H1 (cell line): ENCODE results near the gene JAKMIP2. TPM values are rescaled to one million over a fixed set of nuclear protein-coding genes. Genes with fewer than 3 reads are reported as not detected.

Experiments used
- CTCF ChIA-PET: fragments of 300-600 bp; sonication (Branson Sonifier 250); formaldehyde crosslinking; loops from one replicate; lab custom pipeline; 2021; ENCODE audit not compliant: partially characterized antibody; lab: Charles Lee
- POLR2A ChIA-PET: fragments of 300-600 bp; sonication (Branson Sonifier 250); formaldehyde crosslinking; loops from one replicate; lab custom pipeline; 2021; ENCODE audit warnings: inconsistent platforms; ENCODE audit not compliant: partially characterized antibody; lab: Charles Lee
- DNase-seq, 2 experiments: peaks; one replicate each; pipeline versions ENCODE4 v3.0.0 to v3.0.0-alpha.2; 2010 to 2022; ENCODE audit warnings: low spot score in 2 of 2, low read depth in 1 of 2, mixed read lengths in 1 of 2
- FAIRE-seq: peaks from 2 replicates; lab custom pipeline; 2011; peaks lifted over from hg19 to GRCh38; lab: Jason Lieb, UNC
- H2AFZ ChIP-seq: 2 replicates; pipeline ENCODE4 v1.8.1; 2012; ENCODE audit warnings: low read length, inconsistent platforms
- H2AK5ac ChIP-seq: 2 replicates; pipeline ENCODE4 v1.6.1; 2013; ENCODE audit warnings: low read depth, low read length
- H2BK120ac ChIP-seq: replicated peaks from 2 replicates; pipeline ENCODE3; 2013; ENCODE audit warnings: low read depth, low read length, inconsistent platforms
- H2BK12ac ChIP-seq: 2 replicates; pipeline ENCODE4 v1.6.1; 2013; ENCODE audit warnings: low read depth, low read length
- H2BK15ac ChIP-seq: 2 replicates; pipeline ENCODE4 v1.6.1; 2013; ENCODE audit warnings: low read length
- H2BK20ac ChIP-seq: 2 replicates; pipeline ENCODE4 v1.6.1; 2013; ENCODE audit warnings: low read length
- H2BK5ac ChIP-seq: 2 replicates; pipeline ENCODE4 v1.6.1; 2013; ENCODE audit warnings: low read depth, low read length
- H3K14ac ChIP-seq: 2 replicates; pipeline ENCODE4 v1.6.1; 2013; ENCODE audit warnings: inconsistent platforms; ENCODE audit not compliant: insufficient read length
- H3K18ac ChIP-seq: 2 replicates; pipeline ENCODE4 v1.6.1; 2013; ENCODE audit warnings: low read length; ENCODE audit errors: extremely low read depth
- H3K23ac ChIP-seq: 2 replicates; pipeline ENCODE4 v1.6.1; 2013; ENCODE audit warnings: inconsistent platforms; ENCODE audit not compliant: insufficient read length
- H3K23me2 ChIP-seq: 2 replicates; pipeline ENCODE4 v1.6.1; 2013; ENCODE audit warnings: low read depth, low read length
- H3K27ac ChIP-seq: 2 replicates; pipeline ENCODE4 v1.6.1; 2011; ENCODE audit warnings: low read depth, low read length, inconsistent platforms
- H3K27me3 ChIP-seq, 4 experiments: replicated peaks in 1 of 4; 1 replicate in 1 of 4; 2 replicates in 3 of 4; pipeline versions ENCODE4 v1.6.1 to v1.8.1; 2011 to 2013; ENCODE audit warnings: low read length in 3 of 4, mild to moderate bottlenecking in 3 of 4, inconsistent platforms in 2 of 4, mixed read lengths in 2 of 4, moderate library complexity in 1 of 4; ENCODE audit not compliant: control insufficient read depth in 3 of 4, insufficient read depth in 3 of 4; ENCODE audit errors: extremely low read depth in 1 of 4
- H3K36me3 ChIP-seq, 4 experiments: 2 replicates each; pipeline versions ENCODE4 v1.6.1 to v1.8.1; 2011 to 2013; ENCODE audit warnings: mild to moderate bottlenecking in 4 of 4, low read length in 3 of 4, moderate library complexity in 2 of 4, control low read depth in 1 of 4, inconsistent platforms in 1 of 4; ENCODE audit not compliant: insufficient read depth in 4 of 4, control insufficient read depth in 2 of 4
- H3K4ac ChIP-seq: replicated peaks from 2 replicates; pipeline ENCODE3; 2013; ENCODE audit warnings: low read length, low read depth, mixed read lengths, inconsistent platforms; ENCODE audit not compliant: insufficient read length
- H3K4me1 ChIP-seq, 4 experiments: replicated peaks in 1 of 4; 1 replicate in 1 of 4; 2 replicates in 3 of 4; pipeline versions ENCODE4 v1.6.1 to v1.8.1; 2011 to 2013; ENCODE audit warnings: low read length in 3 of 4, inconsistent platforms in 2 of 4, mixed read lengths in 1 of 4; ENCODE audit not compliant: insufficient read depth in 4 of 4, control insufficient read depth in 3 of 4
- H3K4me2 ChIP-seq, 2 experiments: 2 replicates each; pipeline versions ENCODE4 v1.6.1 to v1.8.1; 2011 to 2013; ENCODE audit warnings: low read depth in 2 of 2, low read length in 2 of 2, control low read depth in 1 of 2, inconsistent platforms in 1 of 2, mild to moderate bottlenecking in 1 of 2; ENCODE audit not compliant: insufficient read depth in 1 of 2
- H3K4me3 ChIP-seq, 4 experiments: fragments of 200-600, 300-600 bp in 1 of 4; sonication (generic), shearing (Covaris generic), sonication (Bioruptor Twin) in 1 of 4; 2 replicates each; pipeline versions ENCODE4 v1.5.1 to v1.8.1; 2011 to 2016; ENCODE audit warnings: low read length in 4 of 4, low read depth in 3 of 4, control low read depth in 2 of 4, inconsistent platforms in 2 of 4, mild to moderate bottlenecking in 2 of 4, mixed read lengths in 1 of 4, moderate library complexity in 1 of 4; ENCODE audit not compliant: insufficient read depth in 2 of 4; ENCODE audit errors: extremely low read depth in 1 of 4
- H3K56ac ChIP-seq: replicated peaks from 2 replicates; pipeline ENCODE3; 2013; ENCODE audit warnings: low read depth, mild to moderate bottlenecking, mixed read lengths, low read length, inconsistent platforms; ENCODE audit not compliant: insufficient read length
- H3K79me1 ChIP-seq: 2 replicates; pipeline ENCODE4 v1.6.1; 2013; ENCODE audit warnings: low read depth, low read length, control low read depth
- H3K79me2 ChIP-seq, 2 experiments: 2 replicates each; pipeline versions ENCODE4 v1.6.1 to v1.8.1; 2012 to 2013; ENCODE audit warnings: low read length in 2 of 2, mild to moderate bottlenecking in 2 of 2, inconsistent platforms in 1 of 2; ENCODE audit not compliant: insufficient read depth in 2 of 2, control insufficient read depth in 1 of 2
- H3K9ac ChIP-seq, 4 experiments: replicated peaks in 1 of 4; 1 replicate in 1 of 4; 2 replicates in 3 of 4; pipeline versions ENCODE4 v1.6.1 to v1.8.1; 2011 to 2013; ENCODE audit warnings: low read depth in 3 of 4, low read length in 3 of 4, control low read depth in 2 of 4, mild to moderate bottlenecking in 2 of 4, moderate library complexity in 2 of 4, inconsistent platforms in 1 of 4; ENCODE audit errors: extremely low read depth in 1 of 4
- H3K9me3 ChIP-seq, 2 experiments: 2 replicates each; pipeline versions ENCODE4 v1.6.1 to v1.8.1; 2012 to 2013; ENCODE audit warnings: mild to moderate bottlenecking in 2 of 2, moderate library complexity in 2 of 2, control low read depth in 1 of 2, inconsistent platforms in 1 of 2, low read depth in 1 of 2, low read length in 1 of 2, mixed read lengths in 1 of 2; ENCODE audit not compliant: insufficient read depth in 2 of 2
- H4K20me1 ChIP-seq, 2 experiments: replicated peaks in 1 of 2; 2 replicates each; pipeline versions ENCODE3 to v1.8.1; 2011 to 2013; ENCODE audit warnings: inconsistent platforms in 2 of 2, low read length in 2 of 2, mild to moderate bottlenecking in 1 of 2; ENCODE audit not compliant: insufficient read depth in 2 of 2, control insufficient read depth in 1 of 2
- H4K5ac ChIP-seq: 2 replicates; pipeline ENCODE4 v1.6.1; 2013; ENCODE audit warnings: low read length, low read depth, mixed read lengths, inconsistent platforms; ENCODE audit not compliant: insufficient read length
- H4K8ac ChIP-seq: 2 replicates; pipeline ENCODE4 v1.8.0; 2013; ENCODE audit warnings: mild to moderate bottlenecking, moderate library complexity, low read length, inconsistent platforms; ENCODE audit not compliant: insufficient read depth; ENCODE audit errors: extremely low read depth
- H4K91ac ChIP-seq: replicated peaks from 2 replicates; pipeline ENCODE3; 2013; ENCODE audit warnings: low read length, mixed read lengths, inconsistent platforms; ENCODE audit not compliant: insufficient read length
- WGBS, 2 experiments: shearing (Covaris generic) in 1 of 2; methylation state at CpG; one replicate each; pipeline versions ENCODE4 v1.1.6 to v1.1.7; 2013 to 2015; ENCODE audit warnings: low lambda C conversion rate in 2 of 2, mixed read lengths in 2 of 2, inconsistent platforms in 1 of 2, low coverage in 1 of 2, missing lambda C conversion rate in 1 of 2; ENCODE audit not compliant: insufficient replicate concordance in 2 of 2, insufficient coverage in 1 of 2, insufficient read length in 1 of 2; ENCODE audit errors: extremely low coverage in 1 of 2, missing lambda C conversion rate in 1 of 2; 5-methylcytosine and 5-hydroxymethylcytosine counted together
- polyA plus RNA-seq, 7 experiments: library from polyadenylated mRNA; depleted of rRNA in 3 of 7; stranded (reverse) in 5 of 7; unstranded in 2 of 7; fragments of >200 nt in 5 of 7; fragments of 200-250 nt in 2 of 7; gene quantifications; 1 replicate in 5 of 7; 2 replicates in 1 of 7; 4 replicates in 1 of 7; pipeline versions ENCODE4 v1.2.1 to v1.2.3, GENCODE V29; 2011 to 2013; ENCODE audit warnings: missing spikeins in 2 of 7, mixed read lengths in 2 of 7
- total RNA-seq: library from RNA; stranded (reverse); fragmentation: NEBNext Ultra II Directional; extraction: Animal tissue kit (Norgen Biotek cat#: 25700); gene quantifications from 2 replicates; pipeline ENCODE4 v1.2.1, GENCODE V29; 2021
- TF ChIP-seq, protein P1 (sequence below): IDR thresholded peaks from 2 replicates; pipeline ENCODE4 v1.6.1; 2012; ENCODE audit warnings: low read length, inconsistent platforms

Gene JAKMIP2
- total and polyA plus RNA-seq, 2 of the 8 experiments (the other 6 are each of a cell fraction or from before 2014, with no cell fraction given), result 2.4 to 13.6 TPM

GRCh38 chr5:147809830-147810666, 27.5 kb upstream of the JAKMIP2 start:
- Histone ChIP-seq H3K4me3 (no peak overlapping the region), H3K9me3 (no peaks in the 10 kb centered on the region), H2AFZ (peak overlapping the region; percentile 5; the same call in 1 of the 2 replicates), H3K23me2 (no peaks in the 10 kb centered on the region; the same call in 1 of the 2 replicates), H3K23ac (no peak overlapping the region), H3K56ac (no peak overlapping the region)
- TF ChIP-seq, protein P1, sequence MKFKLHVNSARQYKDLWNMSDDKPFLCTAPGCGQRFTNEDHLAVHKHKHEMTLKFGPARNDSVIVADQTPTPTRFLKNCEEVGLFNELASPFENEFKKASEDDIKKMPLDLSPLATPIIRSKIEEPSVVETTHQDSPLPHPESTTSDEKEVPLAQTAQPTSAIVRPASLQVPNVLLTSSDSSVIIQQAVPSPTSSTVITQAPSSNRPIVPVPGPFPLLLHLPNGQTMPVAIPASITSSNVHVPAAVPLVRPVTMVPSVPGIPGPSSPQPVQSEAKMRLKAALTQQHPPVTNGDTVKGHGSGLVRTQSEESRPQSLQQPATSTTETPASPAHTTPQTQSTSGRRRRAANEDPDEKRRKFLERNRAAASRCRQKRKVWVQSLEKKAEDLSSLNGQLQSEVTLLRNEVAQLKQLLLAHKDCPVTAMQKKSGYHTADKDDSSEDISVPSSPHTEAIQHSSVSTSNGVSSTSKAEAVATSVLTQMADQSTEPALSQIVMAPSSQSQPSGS, result no peak
- TF ChIP-seq, all 59 proteins: peak for 0
- H3K36me3 ChIP-seq, result no peaks in the 10 kb centered on the region
- no peak overlapping the region for H3K4ac ChIP-seq
- DNase-seq (peak in 1 of 2 experiments; percentile 9), FAIRE-seq (no peak)
- no peaks in the 10 kb centered on the region for H3K79me1 ChIP-seq
- H3K9ac ChIP-seq, result no peak overlapping the region
- H2BK12ac ChIP-seq, result no peak overlapping the region
- no peak overlapping the region for H2BK15ac ChIP-seq
- WGBS, 2 experiments, result 75% methylated on average over 5 of the region's 5 CpGs; no CpG with 5 or more reads in 1 of the 2 experiments
- H4K91ac ChIP-seq, result no peak overlapping the region
- no peak overlapping the region for H3K14ac ChIP-seq
- no peak overlapping the region for H3K4me2 ChIP-seq
- H3K79me2 ChIP-seq, result no peaks in the 10 kb centered on the region
- no peak overlapping the region for H4K8ac ChIP-seq
- no peak overlapping the region for H3K27ac ChIP-seq
- ChIA-PET CTCF (interaction anchor here (0.8 to 1.3 kb wide), 2 partner anchors 11 to 13 kb away, joined by 3 read pairs; no protein-coding TSS in a partner anchor), POLR2A (no interaction called here)
- no peaks in the 10 kb centered on the region for H3K27me3 ChIP-seq
- no peak overlapping the region for H2BK20ac ChIP-seq
- no peak overlapping the region for H3K18ac ChIP-seq
- H2BK120ac ChIP-seq, result no peak overlapping the region
- no peak overlapping the region for H4K5ac ChIP-seq
- no peak overlapping the region for H2BK5ac ChIP-seq
- no peaks in the 10 kb centered on the region for H4K20me1 ChIP-seq
- no peak overlapping the region for H2AK5ac ChIP-seq
- H3K4me1 ChIP-seq, result no peaks in the 10 kb centered on the region
